IMR-90 (cell line): ENCODE results near the gene RAB8B. TPM values are rescaled to one million over a fixed set of nuclear protein-coding genes. Genes with fewer than 3 reads are reported as not detected.

Experiments
- ATAC-seq: fragments of 200-7000 bp; cut with Tn5 transposase; 2 replicates; pipeline ENCODE4 v1.9.1; 2020; ENCODE audit warnings: low read depth, mild to moderate bottlenecking, moderate library complexity
- BruUV-seq: library from RNA; stranded (reverse); fragments of 400-500 nt; replicated peaks from 2 replicates; lab custom pipeline; 2021; lab: Mats Ljungman, UMichigan
- CTCF ChIA-PET: fragments of 300-600 bp; formaldehyde crosslinking; extraction: SDS; loops from one replicate; lab custom pipeline; 2021; ENCODE audit warnings: antibody characterized with exemption; lab: Yijun Ruan, JAX
- POLR2A ChIA-PET: fragments of 300-600 bp; sonication (Branson Sonifier 250); formaldehyde crosslinking; loops from one replicate; lab custom pipeline; 2022; ENCODE audit warnings: antibody characterized with exemption; ENCODE audit not compliant: unreplicated experiment; lab: Charles Lee
- DNase-seq: peaks from one replicate; pipeline ENCODE4 v3.0.0; 2013
- H2AFZ ChIP-seq: replicated peaks from 2 replicates; pipeline ENCODE3; 2013; ENCODE audit warnings: low read length, mild to moderate bottlenecking; ENCODE audit not compliant: poor library complexity
- H2AK5ac ChIP-seq: 2 replicates; pipeline ENCODE4 v1.6.1; 2013; ENCODE audit warnings: low read depth, low read length, inconsistent platforms
- H2AK9ac ChIP-seq: replicated peaks from 2 replicates; pipeline ENCODE3; 2013; ENCODE audit warnings: mild to moderate bottlenecking, low read depth, low read length, moderate library complexity; ENCODE audit not compliant: poor library complexity
- H2BK120ac ChIP-seq: 2 replicates; pipeline ENCODE4 v1.6.1; 2013; ENCODE audit warnings: low read depth, low read length, inconsistent platforms
- H2BK15ac ChIP-seq: 3 replicates; pipeline ENCODE4 v1.6.1; 2013; ENCODE audit warnings: low read depth, low read length, inconsistent platforms
- H2BK20ac ChIP-seq: 2 replicates; pipeline ENCODE4 v1.6.1; 2013; ENCODE audit warnings: low read depth, mild to moderate bottlenecking, inconsistent platforms, low read length, moderate library complexity
- H2BK5ac ChIP-seq: 2 replicates; pipeline ENCODE4 v1.6.1; 2013; ENCODE audit warnings: mild to moderate bottlenecking, low read depth, low read length, inconsistent platforms; ENCODE audit not compliant: poor library complexity, severe bottlenecking
- H3K14ac ChIP-seq: replicated peaks from 2 replicates; pipeline ENCODE4 v1.6.1; 2013; ENCODE audit warnings: low read depth, low read length, inconsistent platforms
- H3K18ac ChIP-seq: 2 replicates; pipeline ENCODE4 v1.6.1; 2013; ENCODE audit warnings: low read depth, low read length, control low read depth
- H3K23ac ChIP-seq: 2 replicates; pipeline ENCODE4 v1.6.1; 2013; ENCODE audit warnings: low read depth, low read length, inconsistent platforms
- H3K27ac ChIP-seq: 2 replicates; pipeline ENCODE4 v1.5.1; 2013; ENCODE audit warnings: mild to moderate bottlenecking, control low read depth, low read length; ENCODE audit not compliant: insufficient read depth
- H3K27me3 ChIP-seq: 2 replicates; pipeline ENCODE4 v1.6.1; 2013; ENCODE audit warnings: low read length; ENCODE audit not compliant: control insufficient read depth, insufficient read depth
- H3K36me3 ChIP-seq: 2 replicates; pipeline ENCODE4 v1.6.1; 2013; ENCODE audit warnings: low read length, mixed read lengths; ENCODE audit not compliant: control insufficient read depth, insufficient read depth
- H3K4ac ChIP-seq: 2 replicates; pipeline ENCODE4 v1.6.1; 2013; ENCODE audit warnings: low read depth, low read length, inconsistent platforms
- H3K4me1 ChIP-seq: 2 replicates; pipeline ENCODE4 v1.6.1; 2013; ENCODE audit warnings: low read length, mixed read lengths; ENCODE audit not compliant: control insufficient read depth, insufficient read depth
- H3K4me2 ChIP-seq: 2 replicates; pipeline ENCODE4 v1.6.1; 2013; ENCODE audit warnings: low read depth, mild to moderate bottlenecking, control low read depth, low read length, moderate library complexity
- H3K4me3 ChIP-seq: 2 replicates; pipeline ENCODE4 v1.5.1; 2013; ENCODE audit warnings: low read depth, mild to moderate bottlenecking, control low read depth, low read length, moderate library complexity; ENCODE audit not compliant: insufficient read depth
- H3K56ac ChIP-seq: 2 replicates; pipeline ENCODE4 v1.6.1; 2013; ENCODE audit warnings: low read length, inconsistent platforms; ENCODE audit not compliant: insufficient read depth; ENCODE audit errors: extremely low read depth
- H3K79me1 ChIP-seq, 2 experiments: 2 replicates each; pipeline ENCODE4 v1.6.1; 2013; ENCODE audit warnings: low read length in 2 of 2, inconsistent platforms in 1 of 2, low read depth in 1 of 2
- H3K9ac ChIP-seq: 2 replicates; pipeline ENCODE4 v1.6.1; 2013; ENCODE audit warnings: low read depth, low read length, control low read depth
- H3K9me1 ChIP-seq: 2 replicates; pipeline ENCODE4 v1.6.1; 2013; ENCODE audit warnings: low read length, inconsistent platforms; ENCODE audit not compliant: insufficient read depth
- H3K9me3 ChIP-seq: 2 replicates; pipeline ENCODE4 v1.6.1; 2013; ENCODE audit warnings: low read length; ENCODE audit not compliant: control insufficient read depth, insufficient read depth
- H4K20me1 ChIP-seq: 2 replicates; pipeline ENCODE4 v1.6.1; 2013; ENCODE audit warnings: low read length, inconsistent platforms; ENCODE audit not compliant: insufficient read depth
- H4K5ac ChIP-seq: 2 replicates; pipeline ENCODE4 v1.6.1; 2013; ENCODE audit warnings: mild to moderate bottlenecking, low read depth, low read length, control low read depth
- H4K8ac ChIP-seq, 2 experiments: 2 replicates each; pipeline ENCODE4 v1.6.1; 2013; ENCODE audit warnings: low read depth in 2 of 2, low read length in 2 of 2, control low read depth in 1 of 2, inconsistent platforms in 1 of 2
- H4K91ac ChIP-seq: 2 replicates; pipeline ENCODE4 v1.6.1; 2013; ENCODE audit warnings: low read depth, low read length, inconsistent platforms; ENCODE audit not compliant: insufficient read depth
- CEBPB ChIP-seq: IDR thresholded peaks from 2 replicates; pipeline ENCODE4 v1.6.1; 2012; ENCODE audit warnings: low read depth, low read length, improper control_type of control experiment
- CHD1 ChIP-seq: IDR thresholded peaks from 2 replicates; pipeline ENCODE4 v1.6.1; 2012; ENCODE audit warnings: low read depth, low read length, improper control_type of control experiment
- CTCF ChIP-seq: conservative IDR thresholded peaks from 2 replicates; pipeline ENCODE4 v1.5.1; 2012; ENCODE audit warnings: mild to moderate bottlenecking, low read depth, low read length, improper control_type of control experiment
- ELK1 ChIP-seq: fragments of 150-350 bp; IDR thresholded peaks from 2 replicates; pipeline ENCODE4 v1.6.1; 2016; ENCODE audit warnings: low read depth, mild to moderate bottlenecking, low read length, moderate library complexity, borderline replicate concordance
- FOS ChIP-seq: fragments of 150-350 bp; IDR thresholded peaks from 2 replicates; pipeline ENCODE4 v1.6.1; 2016; ENCODE audit warnings: low read depth, low read length
- MAFK ChIP-seq: IDR thresholded peaks from 2 replicates; pipeline ENCODE4 v1.6.1; 2012; ENCODE audit warnings: low read depth, low read length, improper control_type of control experiment
- MAZ ChIP-seq: IDR thresholded peaks from 2 replicates; pipeline ENCODE4 v1.6.1; 2012; ENCODE audit warnings: low read depth, mild to moderate bottlenecking, low read length, improper control_type of control experiment, moderate library complexity, borderline replicate concordance
- MXI1 ChIP-seq: IDR thresholded peaks from 2 replicates; pipeline ENCODE4 v1.6.1; 2012; ENCODE audit warnings: low read depth, mild to moderate bottlenecking, low read length, moderate library complexity, borderline replicate concordance
- NFE2L2 ChIP-seq: fragments of 150-350 bp; IDR thresholded peaks from 2 replicates; pipeline ENCODE4 v1.6.1; 2016; ENCODE audit warnings: low read depth, mild to moderate bottlenecking, low read length
- POLR2A ChIP-seq: IDR thresholded peaks from 2 replicates; pipeline ENCODE4 v1.6.1; 2012; ENCODE audit warnings: mild to moderate bottlenecking, low read depth, low read length
- RAD21 ChIP-seq: IDR thresholded peaks from 2 replicates; pipeline ENCODE4 v1.6.1; 2012; ENCODE audit warnings: low read length, improper control_type of control experiment
- RCOR1 ChIP-seq: IDR thresholded peaks from 2 replicates; pipeline ENCODE4 v1.6.1; 2012; ENCODE audit warnings: mild to moderate bottlenecking, low read length, improper control_type of control experiment; ENCODE audit not compliant: insufficient replicate concordance
- RFX5 ChIP-seq: IDR thresholded peaks from 2 replicates; pipeline ENCODE4 v1.8.0; 2012; ENCODE audit warnings: low read depth, mild to moderate bottlenecking, low read length, moderate library complexity
- SMC3 ChIP-seq: fragments of 150-350 bp; IDR thresholded peaks from 2 replicates; pipeline ENCODE4 v1.6.1; 2016; ENCODE audit warnings: low read depth, mild to moderate bottlenecking, antibody characterized with exemption, low read length, moderate library complexity
- USF2 ChIP-seq: fragments of 150-350 bp; IDR thresholded peaks from 2 replicates; pipeline ENCODE4 v1.6.1; 2017; ENCODE audit warnings: mild to moderate bottlenecking, antibody characterized with exemption, low read length, low read depth
- WGBS, 2 experiments: methylation state at CpG; one replicate each; pipeline versions ENCODE4 v1.1.5 to v1.1.7; 2013; ENCODE audit warnings: missing lambda C conversion rate in 2 of 2; ENCODE audit not compliant: insufficient read length in 1 of 2; ENCODE audit errors: extremely low coverage in 2 of 2; 5-methylcytosine and 5-hydroxymethylcytosine counted together
- dilution Hi-C: fragments of 300-500 bp; cut with HindIII; formaldehyde crosslinking; loops from one replicate; pipeline ENCODE4 v1.14.3; 2018; ENCODE audit warnings: low sequenced_read_pairs; ENCODE audit not compliant: unreplicated experiment
- in situ Hi-C: fragments of 300-500 bp; cut with MboI; formaldehyde crosslinking; loops from 3 replicates; pipeline ENCODE4 v1.14.3; 2019; ENCODE audit warnings: low sequenced_read_pairs, inconsistent platforms, mixed read lengths
- intact Hi-C: fragments of 100-400 bp; cut with micrococcal nuclease; formaldehyde crosslinking; loops from 2 replicates; pipeline ENCODE4 v1.10.0; 2022
- polyA plus RNA-seq, 3 experiments: library from polyadenylated mRNA; depleted of rRNA; stranded (reverse); fragments of >200 nt; gene quantifications; 2 replicates each; pipeline ENCODE4 v1.2.3, GENCODE V29; 2012; ENCODE audit warnings: low replicate concordance in 1 of 3
- total RNA-seq: library from RNA; depleted of rRNA; stranded (reverse); fragments of >200 nt; gene quantifications from 2 replicates; pipeline ENCODE4 v1.2.3, GENCODE V29; 2012

Gene RAB8B
- total and polyA plus RNA-seq, 2 of the 4 experiments (the other 2 are of a cell fraction): 19.4 to 29.4 TPM

GRCh38 chr15:63200464-63201249 lies 11.3 kb downstream of the RAB8B start:
- H2BK5ac ChIP-seq: no peak overlapping the region
- peaks cover 5% of the 10 kb centered on the region for H3K9me1 ChIP-seq
- peaks cover 19% of the 10 kb centered on the region for H3K4me1 ChIP-seq
- no peak overlapping the region for H3K4ac ChIP-seq
- H2BK120ac ChIP-seq: no peak overlapping the region
- H2BK15ac ChIP-seq: no peak overlapping the region
- no peak overlapping the region for H2BK20ac ChIP-seq
- in situ Hi-C loops: no loop called here
- no TSS peak for BruUV-seq
- ATAC-seq (no peak), DNase-seq (no peak)
- H4K91ac ChIP-seq: no peak overlapping the region
- H3K79me1 ChIP-seq: peaks cover 42 to 78% of the 10 kb centered on the region in 2 experiments
- no peak overlapping the region for H2AFZ ChIP-seq
- intact Hi-C loops: no loop called here
- H3K4me2 ChIP-seq: no peak overlapping the region
- dilution Hi-C loops: no loop called here
- ChIA-PET CTCF (no interaction called here), POLR2A (no interaction called here)
- H3K14ac ChIP-seq: no peak overlapping the region
- H3K36me3 ChIP-seq: no peaks in the 10 kb centered on the region
- H2AK9ac ChIP-seq: no peak overlapping the region
- no peak overlapping the region for H3K18ac ChIP-seq
- H3K27me3 ChIP-seq: no peaks in the 10 kb centered on the region
- H3K27ac ChIP-seq: no peak overlapping the region
- no peak overlapping the region for H3K56ac ChIP-seq
- H4K5ac ChIP-seq: no peak overlapping the region; the same call in 1 of the 2 replicates
- 100% methylated on average over 1 of the region's 5 CpGs; no CpG with 5 or more reads in 1 of the 2 experiments for WGBS, 2 experiments
- no peak overlapping the region for H2AK5ac ChIP-seq
- H3K4me3 ChIP-seq: no peak overlapping the region
- peaks cover 21% of the 10 kb centered on the region; the same call in 1 of the 2 replicates for H4K20me1 ChIP-seq
- no peak overlapping the region for H3K9ac ChIP-seq
- no peak overlapping the region for H3K23ac ChIP-seq
- no peak overlapping the region for H4K8ac ChIP-seq
- no peaks in the 10 kb centered on the region for H3K9me3 ChIP-seq
- TF ChIP-seq ELK1 (no peak), RFX5 (no peak), CTCF (no peak), USF2 (no peak), POLR2A (no peak), RAD21 (no peak), FOS (no peak), MAZ (no peak), NFE2L2 (no peak), SMC3 (no peak), CHD1 (no peak), CEBPB (no peak), RCOR1 (no peak), MAFK (no peak), MXI1 (no peak)
